Keratinocyte (primary cell): ENCODE results near the gene GRAMD4. TPM values are rescaled to one million over a fixed set of nuclear protein-coding genes. Genes with fewer than 3 reads are reported as not detected.

Experiments
- DNase-seq: peaks from one replicate; pipeline ENCODE4 v3.0.0-alpha.2; 2011; ENCODE audit warnings: low read depth, missing footprints, low spot score
- FAIRE-seq: peaks from 2 replicates; lab custom pipeline; 2011; peaks lifted over from hg19 to GRCh38; lab: Jason Lieb, UNC
- H2AFZ ChIP-seq: 2 replicates; pipeline ENCODE4 v1.6.0; 2012; ENCODE audit warnings: low read length, control low read depth, inconsistent platforms; ENCODE audit not compliant: control insufficient read depth
- H3K27ac ChIP-seq: 2 replicates; pipeline ENCODE4 v1.5.1; 2011; ENCODE audit warnings: low read length; ENCODE audit not compliant: control insufficient read depth, insufficient read depth
- H3K27me3 ChIP-seq: 3 replicates; pipeline ENCODE4 v1.6.0; 2011; ENCODE audit warnings: low read length; ENCODE audit not compliant: control insufficient read depth, insufficient read depth; ENCODE audit errors: extremely low read depth
- H3K36me3 ChIP-seq, 2 experiments: 2 replicates in 1 of 2; 3 replicates in 1 of 2; pipeline ENCODE4 v1.5.1; 2011; ENCODE audit warnings: low read length in 2 of 2, mild to moderate bottlenecking in 1 of 2; ENCODE audit not compliant: control insufficient read depth in 2 of 2, insufficient read depth in 2 of 2; ENCODE audit errors: extremely low read depth in 1 of 2
- H3K4me1 ChIP-seq: 3 replicates; pipeline ENCODE4 v1.5.1; 2011; ENCODE audit warnings: low read length; ENCODE audit not compliant: control insufficient read depth, insufficient read depth; ENCODE audit errors: extremely low read depth
- H3K4me2 ChIP-seq: 3 replicates; pipeline ENCODE4 v1.6.0; 2011; ENCODE audit warnings: low read depth, low read length; ENCODE audit not compliant: control insufficient read depth, insufficient read depth; ENCODE audit errors: extremely low read depth
- H3K4me3 ChIP-seq, 3 experiments: fragments of 200-600 bp in 1 of 3; sonication (generic) in 1 of 3; 2 replicates in 2 of 3; 3 replicates in 1 of 3; pipeline ENCODE4 v1.5.1; 2011 to 2016; ENCODE audit warnings: low read length in 3 of 3, mild to moderate bottlenecking in 3 of 3, control low read depth in 2 of 3, inconsistent platforms in 1 of 3, low read depth in 1 of 3, mixed read lengths in 1 of 3, mixed run types in 1 of 3, moderate library complexity in 1 of 3; ENCODE audit not compliant: control insufficient read depth in 2 of 3, insufficient read depth in 2 of 3; ENCODE audit errors: extremely low read depth in 1 of 3
- H3K79me2 ChIP-seq: 2 replicates; pipeline ENCODE4 v1.6.0; 2012; ENCODE audit warnings: low read length; ENCODE audit not compliant: control insufficient read depth, insufficient read depth
- H3K9ac ChIP-seq: 3 replicates; pipeline ENCODE4 v1.6.0; 2011; ENCODE audit warnings: low read length; ENCODE audit not compliant: control insufficient read depth, insufficient read depth; ENCODE audit errors: extremely low read depth
- H3K9me1 ChIP-seq: 3 replicates; pipeline ENCODE4 v1.6.0; 2011; ENCODE audit warnings: low read length; ENCODE audit not compliant: control insufficient read depth, insufficient read depth; ENCODE audit errors: extremely low read depth
- H3K9me3 ChIP-seq: 2 replicates; pipeline ENCODE4 v1.5.1; 2012; ENCODE audit warnings: low read depth, low read length; ENCODE audit not compliant: control insufficient read depth
- H4K20me1 ChIP-seq: 3 replicates; pipeline ENCODE4 v1.6.0; 2011; ENCODE audit warnings: low read length; ENCODE audit not compliant: control insufficient read depth, insufficient read depth; ENCODE audit errors: extremely low read depth
- CTCF ChIP-seq, 3 experiments: IDR thresholded peaks in 1 of 3; conservative IDR thresholded peaks in 1 of 3; optimal IDR thresholded peaks in 1 of 3; 2 replicates in 2 of 3; 3 replicates in 1 of 3; pipeline versions ENCODE3 to v1.5.1; 2011; ENCODE audit warnings: low read length in 3 of 3, mild to moderate bottlenecking in 3 of 3, moderate library complexity in 2 of 3, control low read depth in 1 of 3, inconsistent platforms in 1 of 3; ENCODE audit not compliant: insufficient read depth in 2 of 3; ENCODE audit errors: extremely low read depth in 1 of 3
- EZH2 ChIP-seq: IDR thresholded peaks from one replicate; pipeline ENCODE4 v1.6.1; 2012; ENCODE audit warnings: inconsistent platforms, mild to moderate bottlenecking, low read length, moderate library complexity
- dilution Hi-C: fragments of 300-500 bp; cut with MboI; formaldehyde crosslinking; loops from one replicate; pipeline ENCODE4 v1.7.0; 2020; ENCODE audit warnings: low sequenced_read_pairs; ENCODE audit not compliant: extremely low pct_ligation_motif_present
- polyA plus RNA-seq, 5 experiments: library from polyadenylated mRNA; depleted of rRNA in 3 of 5; stranded (reverse) in 3 of 5; stranded (forward) in 1 of 5; unstranded in 1 of 5; fragments of >200 nt; gene quantifications; 1 replicate in 1 of 5; 2 replicates in 3 of 5; 3 replicates in 1 of 5; pipeline versions ENCODE4 v1.2.1 to v1.2.3, GENCODE V29; 2011 to 2012; ENCODE audit warnings: missing spikeins in 2 of 5, low read depth in 1 of 5, low replicate concordance in 1 of 5

GRAMD4 gene
- polyA plus RNA-seq, 1 donor (not counting 4 experiments of a cell fraction or from before 2014, with no cell fraction given): 17.3 TPM

DNA sequence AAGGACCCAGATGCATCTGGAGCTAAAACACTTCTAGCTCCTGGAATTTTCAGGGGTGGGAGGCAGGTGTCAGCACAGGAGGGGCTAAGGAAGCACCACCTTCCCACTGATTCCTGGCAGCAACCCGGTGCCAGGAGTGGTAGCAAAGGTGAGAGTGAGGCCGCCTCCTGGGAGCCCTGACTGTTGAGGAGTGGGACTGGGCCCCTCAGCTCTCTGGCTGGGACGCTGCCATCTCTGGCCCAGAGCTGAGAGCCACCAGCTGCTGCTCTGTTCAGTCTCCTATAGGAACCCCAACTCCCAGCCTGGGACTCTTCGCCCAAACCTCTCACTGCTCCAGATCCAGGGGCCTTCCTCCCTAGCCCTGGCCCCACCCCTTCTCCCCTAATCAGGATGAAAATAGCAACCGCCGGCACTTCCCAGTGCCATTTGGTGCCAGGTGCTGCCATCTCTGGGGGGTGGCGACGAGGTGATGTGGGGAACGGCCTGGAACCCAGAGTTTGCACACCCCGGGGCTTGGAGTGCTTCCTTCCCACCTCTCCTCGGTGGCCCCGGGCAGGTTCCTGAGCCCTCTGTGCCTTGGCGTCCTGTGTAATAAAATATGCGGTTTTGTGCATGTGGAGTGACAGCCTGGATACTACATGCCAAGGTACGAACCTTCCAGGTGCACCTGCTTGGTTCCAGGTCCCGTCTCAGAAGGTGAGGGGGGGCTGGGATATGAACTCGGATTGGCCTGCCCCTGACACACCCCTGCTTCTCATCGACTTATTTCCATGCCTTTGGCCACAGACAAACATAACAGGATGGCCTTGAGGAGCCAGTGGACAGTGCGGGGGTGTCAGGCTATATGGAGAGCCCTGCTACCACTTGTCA, 47.0 kb upstream of the GRAMD4 start:
- dilution Hi-C loops: no loop called here
- Histone ChIP-seq H3K27me3 (no peaks in the 10 kb centered on the region), H3K9ac (no peak overlapping the region), H4K20me1 (no peaks in the 10 kb centered on the region), H3K79me2 (peaks cover 2% of the 10 kb centered on the region), H3K4me1 (peaks cover 17% of the 10 kb centered on the region), H3K9me1 (no peaks in the 10 kb centered on the region), H3K9me3 (peaks cover 4% of the 10 kb centered on the region), H2AFZ (no peak overlapping the region), H3K36me3 (no peaks in the 10 kb centered on the region), H3K4me2 (no peak overlapping the region), H3K4me3 (no peak overlapping the region), H3K27ac (no peak overlapping the region)
- no peak for TF ChIP-seq EZH2
- no peak for TF ChIP-seq CTCF (optimal IDR thresholded peaks at IDR 0.05 in 1 of 3, IDR thresholded peaks at IDR 0.05 in 1 of 3, conservative IDR thresholded peaks at IDR 0.05 in 1 of 3; ENCODE audit: extremely low read depth in 1 of 3, insufficient read depth in 2 of 3, low read length in 3 of 3)
- FAIRE-seq (no peak), DNase-seq (no peak)

DNA sequence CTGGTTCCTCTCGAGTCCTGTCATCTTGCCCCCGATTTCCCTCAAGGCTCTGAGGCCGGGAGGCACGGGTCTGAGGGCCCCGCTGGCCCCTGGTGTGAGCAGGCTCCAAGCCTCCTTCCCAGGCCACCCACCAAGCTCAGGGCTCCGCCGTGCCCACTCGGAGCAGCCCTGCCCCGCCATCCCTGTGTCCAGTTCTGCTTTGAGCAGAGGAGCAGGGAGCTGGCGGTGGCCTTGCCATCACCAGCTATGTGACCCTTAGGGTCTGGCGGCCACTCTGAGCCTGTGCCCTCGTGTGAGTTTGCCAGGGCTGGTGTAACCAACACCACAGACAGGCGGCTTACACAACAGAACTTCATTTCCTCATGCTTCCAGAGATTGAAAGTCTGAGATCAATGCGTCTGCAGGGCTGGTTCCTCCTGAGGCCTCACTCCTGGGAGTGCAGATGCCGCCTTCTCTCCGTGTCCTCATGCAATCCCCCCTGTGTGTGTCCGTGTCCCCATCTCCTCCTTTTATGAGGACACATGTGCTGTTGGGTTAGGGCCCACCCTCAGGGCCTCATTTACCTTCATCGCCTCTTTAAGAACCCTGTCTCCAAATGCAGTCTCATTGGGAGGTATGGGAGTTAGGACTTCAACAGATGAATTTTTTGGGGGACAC, 46.3 kb upstream of the GRAMD4 start:
- dilution Hi-C loops: no loop called here
- H4K20me1 ChIP-seq: no peaks in the 10 kb centered on the region
- H3K79me2 ChIP-seq: peaks cover 8% of the 10 kb centered on the region
- no peak for DNase-seq
- no peak for FAIRE-seq
- peaks cover 25% of the 10 kb centered on the region for H3K4me1 ChIP-seq
- no peaks in the 10 kb centered on the region for H3K27me3 ChIP-seq
- TF ChIP-seq CTCF (optimal IDR thresholded peaks at IDR 0.05 in 1 of 3, IDR thresholded peaks at IDR 0.05 in 1 of 3, conservative IDR thresholded peaks at IDR 0.05 in 1 of 3; ENCODE audit: extremely low read depth in 1 of 3, insufficient read depth in 2 of 3, low read length in 3 of 3) (no peak), EZH2 (no peak)
- H3K36me3 ChIP-seq: no peaks in the 10 kb centered on the region
- no peak overlapping the region for H2AFZ ChIP-seq
- H3K9ac ChIP-seq: no peak overlapping the region
- no peak overlapping the region for H3K4me3 ChIP-seq
- H3K9me3 ChIP-seq: peaks cover 4% of the 10 kb centered on the region
- no peaks in the 10 kb centered on the region for H3K9me1 ChIP-seq
- H3K27ac ChIP-seq: no peak overlapping the region
- no peak overlapping the region for H3K4me2 ChIP-seq
